Stimulated activated CD4-positive, alpha-beta T cell treated with anti-CD3 and anti-CD28 coated beads, Interleukin-4, amount 100 ng/mL, for 48 hours (primary cell): Measurements from ENCODE around the gene TMEM244.
"Not testable (repeated sequence)": the region's sequence is repeated elsewhere in the genome, so short reads cannot be mapped to it uniquely, and the experiment has no call there.

Source experiments
- DNase-seq, 2 donors: peaks; one replicate each; pipeline ENCODE4 v3.0.0-alpha.2; 2020; ENCODE audit warnings: low read depth in 2 of 2

Gene TMEM244

GRCh38 chr6:129867403-129867802 is 6.3 kb upstream of the TMEM244 start:
- no peak for DNase-seq

GRCh38 chr6:129866688-129867087 is 5.6 kb upstream of the TMEM244 start:
- no peak for DNase-seq

- DNase-seq = no peak
These were observed 5.1 kb upstream of the TMEM244 start for GRCh38 chr6:129866256-129866655.

- no peak for DNase-seq
These were observed 3.9 kb upstream of the TMEM244 start for GRCh38 chr6:129865013-129865412.

GRCh38 chr6:129863664-129864063 is 2.5 kb upstream of the TMEM244 start:
- DNase-seq = no peak

- no peak for DNase-seq
These were observed 1.6 kb downstream of the TMEM244 start for GRCh38 chr6:129859524-129859923.

- DNase-seq = no peak
These were observed 3.3 kb downstream of the TMEM244 start for GRCh38 chr6:129857838-129858237.

GRCh38 chr6:129853996-129854711 is 7.0 kb downstream of the TMEM244 start:
- no peak for DNase-seq

- DNase-seq = no peak
These were observed 8.8 kb downstream of the TMEM244 start for GRCh38 chr6:129852257-129852858.

GRCh38 chr6:129849456-129849855 is 11.7 kb downstream of the TMEM244 start:
- DNase-seq = no peak

GRCh38 chr6:129846761-129847160 is 14.4 kb downstream of the TMEM244 start:
- no peak for DNase-seq

GRCh38 chr6:129845696-129846095 is 15.4 kb downstream of the TMEM244 start:
- DNase-seq = no peak

- DNase-seq = no peak
These were observed 16.8 kb downstream of the TMEM244 start for GRCh38 chr6:129844118-129844891.

- DNase-seq = no peak
These were observed 17.5 kb downstream of the TMEM244 start for GRCh38 chr6:129843573-129843972.

- no peak for DNase-seq
These were observed 18.2 kb downstream of the TMEM244 start for GRCh38 chr6:129842881-129843409.

- DNase-seq = no peak
These were observed 19.0 kb downstream of the TMEM244 start for GRCh38 chr6:129842137-129842536.

- DNase-seq = not testable (repeated sequence)
These were observed 21.6 kb downstream of the TMEM244 start for GRCh38 chr6:129839562-129839961.

- DNase-seq = no peak
These were observed 25.4 kb downstream of the TMEM244 start for GRCh38 chr6:129835691-129836090.

GRCh38 chr6:129832299-129832698 is 28.8 kb downstream of the TMEM244 start:
- DNase-seq = no peak

GRCh38 chr6:129828229-129828628 is 32.9 kb downstream of the TMEM244 start:
- DNase-seq = no peak

- DNase-seq = no peak
These were observed 42.9 kb downstream of the TMEM244 start for GRCh38 chr6:129818251-129818650.

- no peak for DNase-seq
These were observed 43.3 kb downstream of the TMEM244 start for GRCh38 chr6:129817821-129818220.

GRCh38 chr6:129817332-129817731 is 43.8 kb downstream of the TMEM244 start:
- no peak for DNase-seq
